Mesenchymal stem cell (in vitro differentiated cells and primary cell): ENCODE results near the gene DNAJB11.

ENCODE experiments used
- DNase-seq: peaks from one replicate; pipeline ENCODE4 v3.0.0-alpha.2; 2013
- H2AFZ ChIP-seq: one replicate; pipeline ENCODE4 v1.6.1; 2013; ENCODE audit warnings: low read depth, mild to moderate bottlenecking, control low read depth, inconsistent platforms, low read length, moderate library complexity
- H2AK5ac ChIP-seq: 2 replicates; pipeline ENCODE4 v1.6.1; 2013; ENCODE audit warnings: low read length, moderate library complexity, mild to moderate bottlenecking, inconsistent platforms; ENCODE audit not compliant: severe bottlenecking
- H2BK120ac ChIP-seq: one replicate; pipeline ENCODE4 v1.6.1; 2013; ENCODE audit warnings: low read depth, mild to moderate bottlenecking, inconsistent platforms, low read length, moderate library complexity
- H2BK12ac ChIP-seq, 2 experiments: one replicate each; pipeline ENCODE4 v1.6.1; 2013; ENCODE audit warnings: inconsistent platforms in 2 of 2, low read length in 2 of 2, mild to moderate bottlenecking in 2 of 2, moderate library complexity in 2 of 2, control low read depth in 1 of 2
- H2BK15ac ChIP-seq: one replicate; pipeline ENCODE4 v1.6.1; 2013; ENCODE audit warnings: mild to moderate bottlenecking, low read depth, inconsistent platforms; ENCODE audit not compliant: poor library complexity, severe bottlenecking
- H2BK5ac ChIP-seq: 2 replicates; pipeline ENCODE4 v1.6.1; 2013; ENCODE audit warnings: low read depth, mild to moderate bottlenecking, low read length, control low read depth, inconsistent platforms; ENCODE audit not compliant: poor library complexity, severe bottlenecking
- H3K14ac ChIP-seq, 2 experiments: one replicate each; pipeline ENCODE4 v1.6.1; 2013; ENCODE audit warnings: inconsistent platforms in 2 of 2, low read length in 2 of 2, control low read depth in 1 of 2, mild to moderate bottlenecking in 1 of 2, moderate library complexity in 1 of 2
- H3K18ac ChIP-seq, 2 experiments: one replicate each; pipeline ENCODE4 v1.6.1; 2013; ENCODE audit warnings: inconsistent platforms in 2 of 2, low read length in 2 of 2, control low read depth in 1 of 2, low read depth in 1 of 2, mild to moderate bottlenecking in 1 of 2
- H3K23ac ChIP-seq, 2 experiments: one replicate each; pipeline ENCODE4 v1.6.1; 2013; ENCODE audit warnings: inconsistent platforms in 2 of 2, low read length in 2 of 2, mild to moderate bottlenecking in 2 of 2, moderate library complexity in 2 of 2, control low read depth in 1 of 2
- H3K27ac ChIP-seq: 2 replicates; pipeline ENCODE4 v1.5.1; 2013; ENCODE audit warnings: mild to moderate bottlenecking, moderate library complexity, low read length, control low read depth, inconsistent platforms; ENCODE audit not compliant: poor library complexity, severe bottlenecking
- H3K27me3 ChIP-seq, 2 experiments: 2 replicates each; pipeline versions ENCODE4 v1.6.1 to v1.7.0; 2013; ENCODE audit warnings: low read length in 2 of 2, mild to moderate bottlenecking in 2 of 2, moderate library complexity in 2 of 2, control low read depth in 1 of 2, inconsistent platforms in 1 of 2; ENCODE audit not compliant: control insufficient read depth in 1 of 2, insufficient read depth in 1 of 2
- H3K36me3 ChIP-seq, 2 experiments: 2 replicates each; pipeline versions ENCODE4 v1.6.1 to v1.7.0; 2013; ENCODE audit warnings: low read length in 2 of 2, control low read depth in 1 of 2, inconsistent platforms in 1 of 2, low read depth in 1 of 2, mild to moderate bottlenecking in 1 of 2; ENCODE audit not compliant: insufficient read depth in 2 of 2, control insufficient read depth in 1 of 2
- H3K4ac ChIP-seq, 2 experiments: one replicate each; pipeline ENCODE4 v1.6.1; 2013; ENCODE audit warnings: inconsistent platforms in 2 of 2, low read length in 2 of 2, mild to moderate bottlenecking in 2 of 2, moderate library complexity in 2 of 2, control low read depth in 1 of 2, low read depth in 1 of 2
- H3K4me1 ChIP-seq: 2 replicates; pipeline ENCODE4 v1.6.1; 2013; ENCODE audit warnings: low read depth, low read length, control low read depth; ENCODE audit not compliant: control insufficient read depth, insufficient read depth
- H3K4me2 ChIP-seq: 2 replicates; pipeline ENCODE4 v1.6.1; 2013; ENCODE audit warnings: low read length, mild to moderate bottlenecking, inconsistent platforms; ENCODE audit not compliant: poor library complexity, severe bottlenecking
- H3K4me3 ChIP-seq, 2 experiments: 2 replicates each; pipeline versions ENCODE4 v1.5.1 to v1.7.0; 2013; ENCODE audit warnings: low read length in 2 of 2, mild to moderate bottlenecking in 2 of 2, control low read depth in 1 of 2, low read depth in 1 of 2; ENCODE audit not compliant: insufficient read depth in 1 of 2
- H3K79me1 ChIP-seq: replicated peaks from 2 replicates; pipeline ENCODE4 v1.6.1; 2013; ENCODE audit warnings: mild to moderate bottlenecking, control low read depth, low read length, inconsistent platforms; ENCODE audit not compliant: poor library complexity, severe bottlenecking
- H3K9ac ChIP-seq: 2 replicates; pipeline ENCODE4 v1.7.0; 2013; ENCODE audit warnings: mild to moderate bottlenecking, low read length, moderate library complexity
- H3K9me3 ChIP-seq: 2 replicates; pipeline ENCODE4 v1.7.0; 2013; ENCODE audit warnings: mild to moderate bottlenecking, low read length; ENCODE audit not compliant: control insufficient read depth
- H4K8ac ChIP-seq: one replicate; pipeline ENCODE4 v1.6.1; 2013; ENCODE audit warnings: inconsistent platforms, mild to moderate bottlenecking, low read length, moderate library complexity
- H4K91ac ChIP-seq: one replicate; pipeline ENCODE4 v1.6.1; 2013; ENCODE audit warnings: mild to moderate bottlenecking, low read length, inconsistent platforms
- WGBS: methylation state at CpG from one replicate; pipeline ENCODE4 v1.1.7; 2013; ENCODE audit warnings: mixed read lengths; 5-methylcytosine and 5-hydroxymethylcytosine counted together

The DNAJB11 gene

GRCh38 chr3:186618318-186618938 lies 47.9 kb downstream of the DNAJB11 start:
- 88% methylated on average over 6 of the region's 8 CpGs for WGBS
- Histone ChIP-seq H2BK15ac (no peak overlapping the region), H3K4me1 (peaks cover 12% of the 10 kb centered on the region), H3K4me3 (no peak overlapping the region), H3K27me3 (peaks cover 18 to 59% of the 10 kb centered on the region in 2 experiments), H3K23ac (no peak overlapping the region), H2AFZ (no peak overlapping the region), H4K91ac (no peak overlapping the region), H3K18ac (no peak overlapping the region), H3K9ac (no peak overlapping the region), H3K36me3 (no peaks in the 10 kb centered on the region), H3K14ac (no peak overlapping the region), H2AK5ac (peak overlapping the region; percentile 72), H3K4me2 (no peak overlapping the region), H3K4ac (no peak overlapping the region), H4K8ac (no peak overlapping the region), H2BK120ac (no peak overlapping the region), H3K9me3 (no peaks in the 10 kb centered on the region), H3K27ac (no peak overlapping the region), H2BK5ac (no peak overlapping the region), H2BK12ac (no peak overlapping the region), H3K79me1 (peaks cover 2% of the 10 kb centered on the region)
- no peak for DNase-seq

GRCh38 chr3:186619787-186620212 lies 49.3 kb downstream of the DNAJB11 start:
- no peak overlapping the region for H2AFZ ChIP-seq
- 94% methylated on average over 5 of the region's 5 CpGs for WGBS
- no peak overlapping the region for H3K4me2 ChIP-seq

GRCh38 chr3:186620213-186621092 lies 49.9 kb downstream of the DNAJB11 start:
- Histone ChIP-seq H4K8ac (no peak overlapping the region), H2BK120ac (no peak overlapping the region)

More at GRCh38 chr3:186619787-186620212, 49.3 kb downstream of the DNAJB11 start:
- Histone ChIP-seq H4K8ac (no peak overlapping the region), H3K23ac (no peak overlapping the region), H3K36me3 (no peaks in the 10 kb centered on the region), H3K79me1 (peaks cover 2% of the 10 kb centered on the region), H3K4ac (no peak overlapping the region), H3K4me1 (peaks cover 12% of the 10 kb centered on the region), H3K14ac (no peak overlapping the region), H2BK15ac (no peak overlapping the region), H2BK120ac (no peak overlapping the region), H3K27me3 (peaks cover 10 to 48% of the 10 kb centered on the region in 2 experiments), H2BK12ac (no peak overlapping the region), H3K9me3 (no peaks in the 10 kb centered on the region), H3K27ac (no peak overlapping the region), H2AK5ac (no peak overlapping the region), H3K4me3 (no peak overlapping the region), H3K18ac (no peak overlapping the region), H3K9ac (no peak overlapping the region), H4K91ac (no peak overlapping the region), H2BK5ac (no peak overlapping the region)
- no peak for DNase-seq

GRCh38 chr3:186621894-186622650 lies 51.6 kb downstream of the DNAJB11 start:
- no peak overlapping the region for H2BK120ac ChIP-seq
- no peak overlapping the region for H3K14ac ChIP-seq
- H3K36me3 ChIP-seq, result no peaks in the 10 kb centered on the region
- no peak overlapping the region for H3K9ac ChIP-seq
- H3K23ac ChIP-seq, result no peak overlapping the region
- DNase-seq, result no peak
- WGBS, result 83% methylated on average over 5 of the region's 7 CpGs
- no peak overlapping the region for H4K8ac ChIP-seq
- H3K79me1 ChIP-seq, result no peaks in the 10 kb centered on the region
- no peak overlapping the region for H3K27ac ChIP-seq
- H3K4me3 ChIP-seq, result no peak overlapping the region
- no peak overlapping the region for H2BK15ac ChIP-seq
- H2AK5ac ChIP-seq, result no peak overlapping the region
- peaks cover 10% of the 10 kb centered on the region for H3K4me1 ChIP-seq
- H3K4ac ChIP-seq, result no peak overlapping the region
- H2BK12ac ChIP-seq, result no peak overlapping the region
- H3K27me3 ChIP-seq, result peaks cover 17 to 57% of the 10 kb centered on the region in 2 experiments
- H3K18ac ChIP-seq, result no peak overlapping the region
- H3K9me3 ChIP-seq, result no peaks in the 10 kb centered on the region
- no peak overlapping the region for H4K91ac ChIP-seq
- no peak overlapping the region for H3K4me2 ChIP-seq
- H2AFZ ChIP-seq, result no peak overlapping the region
- H2BK5ac ChIP-seq, result no peak overlapping the region

More at GRCh38 chr3:186620213-186621092, 49.9 kb downstream of the DNAJB11 start:
- H3K9me3 ChIP-seq, result no peaks in the 10 kb centered on the region
- no peak overlapping the region for H2BK12ac ChIP-seq
- H3K4me2 ChIP-seq, result no peak overlapping the region
- peaks cover 11 to 49% of the 10 kb centered on the region in 2 experiments for H3K27me3 ChIP-seq
- no peak overlapping the region for H3K4me3 ChIP-seq
- no peak for DNase-seq
- H3K18ac ChIP-seq, result no peak overlapping the region
- no peak overlapping the region for H4K91ac ChIP-seq
- no peak overlapping the region for H3K23ac ChIP-seq
- H2BK15ac ChIP-seq, result no peak overlapping the region
- no peak overlapping the region for H3K14ac ChIP-seq
- no peak overlapping the region for H2AK5ac ChIP-seq
- H2AFZ ChIP-seq, result no peak overlapping the region
- peaks cover 12% of the 10 kb centered on the region for H3K4me1 ChIP-seq
- no peaks in the 10 kb centered on the region for H3K36me3 ChIP-seq
- no peak overlapping the region for H3K4ac ChIP-seq
- WGBS, result 86% methylated on average over 14 of the region's 17 CpGs
- no peaks in the 10 kb centered on the region for H3K79me1 ChIP-seq
- no peak overlapping the region for H3K27ac ChIP-seq
- H2BK5ac ChIP-seq, result no peak overlapping the region
- H3K9ac ChIP-seq, result no peak overlapping the region
